HG03025 (cell line): ENCODE measurements around the gene FGGY.
"Not testable (repeated sequence)": the region's sequence is repeated elsewhere in the genome, so short reads cannot be mapped to it uniquely, and the experiment has no call there.

ENCODE experiments used
- ATAC-seq: cut with Tn5 transposase; IDR thresholded peaks from one replicate; pipeline ENCODE4 v1.9.1; 2021; ENCODE audit warnings: mild to moderate bottlenecking, moderate library complexity; ENCODE audit not compliant: unreplicated experiment, low FRiP score

Gene FGGY

DNA sequence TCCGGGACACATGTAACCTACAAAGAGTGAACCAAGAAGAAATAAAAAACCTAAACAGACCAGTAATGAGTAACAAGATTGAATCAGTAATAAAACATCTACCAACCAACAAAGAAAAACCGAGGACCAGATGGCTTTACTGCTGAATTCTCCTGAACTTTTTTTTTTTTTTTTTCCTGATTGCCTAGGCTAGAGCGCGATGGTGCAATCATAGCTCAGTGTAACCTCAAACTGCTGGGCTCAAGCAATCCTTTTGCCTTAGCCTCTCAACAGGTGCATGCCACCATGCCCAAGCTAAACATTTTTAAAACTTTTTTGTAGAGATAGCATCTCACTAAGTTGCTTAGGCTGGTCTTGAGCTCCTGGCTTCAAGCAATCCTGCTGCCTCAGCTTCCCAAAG lies 11.2 kb upstream of the FGGY start:
- no peak for ATAC-seq

DNA sequence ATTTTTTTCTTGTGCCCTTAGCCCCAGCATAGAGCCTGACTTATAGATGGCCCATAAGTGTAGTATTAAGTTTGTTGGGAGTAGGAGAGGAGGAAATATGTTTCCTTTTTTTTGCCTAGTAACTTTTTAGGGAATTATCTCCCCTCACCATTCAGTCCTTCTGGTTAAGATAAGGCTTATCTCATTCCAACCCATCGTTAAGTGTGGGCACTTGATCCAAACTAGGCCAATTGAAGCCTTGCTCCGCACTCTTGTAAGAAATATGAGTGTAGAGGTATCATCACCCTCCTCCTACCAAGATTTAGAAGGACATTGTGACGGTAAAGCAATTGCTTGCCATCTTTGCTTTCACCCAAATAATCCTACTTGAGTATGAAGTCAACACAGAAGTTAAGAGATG lies 8.8 kb upstream of the FGGY start:
- ATAC-seq = no peak

- no peak for ATAC-seq
Measured at GRCh38 chr1:59289570-59289969, 7.3 kb upstream of the FGGY start.

- no peak for ATAC-seq
Measured at GRCh38 chr1:59290193-59290949, 6.5 kb upstream of the FGGY start.

DNA sequence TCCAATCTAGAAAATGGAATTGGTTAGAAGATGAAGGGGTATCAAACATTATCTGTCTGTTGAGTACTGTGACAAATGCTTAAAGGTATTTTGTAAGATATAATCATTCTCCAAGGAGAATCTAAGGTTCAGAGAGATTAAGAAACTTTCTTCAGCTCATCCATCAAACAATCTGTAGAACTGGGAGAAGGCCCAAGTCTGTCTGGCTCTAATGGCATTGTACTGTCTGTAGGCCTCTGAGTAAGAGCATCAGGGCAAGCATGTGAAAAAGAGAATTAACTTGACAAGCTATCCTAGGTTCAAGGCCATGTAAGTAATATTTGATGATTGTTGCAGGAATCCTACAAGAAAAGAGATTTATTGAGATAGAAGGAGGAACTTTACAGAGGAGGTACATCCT lies 5.3 kb upstream of the FGGY start:
- ATAC-seq = no peak

DNA sequence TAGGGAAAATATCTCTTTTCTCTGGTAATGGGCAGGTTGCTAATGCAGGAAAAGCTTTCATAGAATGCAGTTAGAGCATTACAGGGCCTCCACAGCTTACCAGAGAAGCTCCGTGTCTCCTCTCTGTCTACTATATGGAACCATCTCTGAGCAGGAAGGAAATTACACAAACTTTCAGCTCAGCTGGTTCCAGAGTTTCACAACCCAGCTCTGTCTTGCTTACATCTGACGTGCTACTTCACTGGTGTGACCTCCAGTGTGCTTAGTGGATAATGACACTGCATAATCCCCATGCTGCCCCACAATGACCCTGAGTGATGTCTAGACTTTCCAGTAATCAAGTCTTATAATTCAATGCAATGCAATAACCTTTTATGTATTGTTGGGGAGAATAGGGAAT lies 4.3 kb upstream of the FGGY start:
- no peak for ATAC-seq

- no peak for ATAC-seq
Measured at GRCh38 chr1:59293206-59293605, 3.7 kb upstream of the FGGY start.

GRCh38 chr1:59293849-59294248 lies 3.0 kb upstream of the FGGY start:
- ATAC-seq = no peak

GRCh38 chr1:59294423-59294822 lies 2.5 kb upstream of the FGGY start:
- no peak for ATAC-seq

DNA sequence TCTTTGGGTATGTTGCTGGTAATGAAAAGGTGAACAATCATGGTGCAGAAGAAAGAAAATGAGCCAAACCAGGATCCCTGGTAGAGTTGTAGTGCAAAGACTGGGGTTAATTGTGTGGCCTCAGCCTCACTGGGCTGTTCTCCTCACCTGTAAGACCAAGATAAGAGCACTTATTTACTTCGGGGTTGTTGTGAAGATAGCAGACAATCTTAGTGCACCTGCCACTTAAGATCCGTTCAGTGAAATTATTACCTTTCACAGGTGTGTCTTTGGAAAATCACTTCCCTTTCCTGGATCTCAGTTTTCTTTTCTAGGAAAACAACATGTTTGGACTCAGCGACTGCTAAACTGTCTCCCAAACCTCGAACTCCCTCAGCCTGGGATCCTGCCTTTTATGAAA lies 1.3 kb upstream of the FGGY start:
- ATAC-seq = no peak

- no peak for ATAC-seq
Measured at GRCh38 chr1:59298026-59298583, 1.2 kb downstream of the FGGY start.

- ATAC-seq = no peak
Measured at GRCh38 chr1:59298710-59299346, 1.9 kb downstream of the FGGY start.

DNA sequence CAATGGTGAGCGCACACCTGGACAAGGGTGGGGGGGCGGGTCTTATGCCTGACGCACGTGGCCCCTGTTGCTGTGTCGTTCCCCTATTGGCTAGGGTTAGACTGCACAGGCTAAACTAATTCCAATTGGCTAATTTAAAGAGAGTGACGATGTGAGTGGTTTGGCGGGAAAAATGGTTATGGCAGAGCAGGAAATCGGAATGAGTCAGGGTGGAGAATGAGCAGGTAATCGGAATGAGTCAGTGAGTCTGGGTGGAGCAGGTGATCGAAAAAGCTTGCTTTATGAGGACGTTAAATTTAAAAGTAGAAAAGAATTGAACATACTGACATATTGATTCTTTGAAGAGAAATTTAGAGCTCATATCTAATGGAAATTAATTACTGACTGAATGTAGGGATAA lies 2.8 kb downstream of the FGGY start:
- ATAC-seq = not testable (repeated sequence)

GRCh38 chr1:59302297-59302696 lies 5.4 kb downstream of the FGGY start:
- no peak for ATAC-seq

GRCh38 chr1:59302871-59303270 lies 6.0 kb downstream of the FGGY start:
- no peak for ATAC-seq

- no peak for ATAC-seq
Measured at GRCh38 chr1:59305188-59305587, 8.3 kb downstream of the FGGY start.

DNA sequence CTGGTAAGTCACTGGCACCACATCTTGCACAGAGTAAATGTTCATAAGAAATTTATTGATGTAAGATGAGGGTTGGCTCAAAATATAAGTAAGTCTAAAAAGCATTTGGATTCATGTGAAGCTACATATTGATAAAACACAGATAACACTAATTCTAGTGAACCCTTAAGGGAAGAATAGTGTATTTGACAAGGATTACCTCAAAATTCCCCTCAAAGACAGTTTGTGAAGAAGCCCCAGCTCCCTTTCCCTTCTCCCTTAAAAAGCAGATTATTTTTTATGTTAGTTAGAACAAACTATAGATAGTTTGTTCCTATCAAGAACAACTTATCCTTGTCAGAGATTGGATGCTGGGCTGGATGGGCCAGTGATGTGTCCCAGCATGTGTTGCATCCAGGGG lies 10.7 kb downstream of the FGGY start:
- no peak for ATAC-seq

- ATAC-seq = no peak
Measured at GRCh38 chr1:59308839-59309238, 11.9 kb downstream of the FGGY start.

- no peak for ATAC-seq
Measured at GRCh38 chr1:59309392-59309791, 12.5 kb downstream of the FGGY start.

- no peak for ATAC-seq
Measured at GRCh38 chr1:59309795-59310548, 13.1 kb downstream of the FGGY start.

DNA sequence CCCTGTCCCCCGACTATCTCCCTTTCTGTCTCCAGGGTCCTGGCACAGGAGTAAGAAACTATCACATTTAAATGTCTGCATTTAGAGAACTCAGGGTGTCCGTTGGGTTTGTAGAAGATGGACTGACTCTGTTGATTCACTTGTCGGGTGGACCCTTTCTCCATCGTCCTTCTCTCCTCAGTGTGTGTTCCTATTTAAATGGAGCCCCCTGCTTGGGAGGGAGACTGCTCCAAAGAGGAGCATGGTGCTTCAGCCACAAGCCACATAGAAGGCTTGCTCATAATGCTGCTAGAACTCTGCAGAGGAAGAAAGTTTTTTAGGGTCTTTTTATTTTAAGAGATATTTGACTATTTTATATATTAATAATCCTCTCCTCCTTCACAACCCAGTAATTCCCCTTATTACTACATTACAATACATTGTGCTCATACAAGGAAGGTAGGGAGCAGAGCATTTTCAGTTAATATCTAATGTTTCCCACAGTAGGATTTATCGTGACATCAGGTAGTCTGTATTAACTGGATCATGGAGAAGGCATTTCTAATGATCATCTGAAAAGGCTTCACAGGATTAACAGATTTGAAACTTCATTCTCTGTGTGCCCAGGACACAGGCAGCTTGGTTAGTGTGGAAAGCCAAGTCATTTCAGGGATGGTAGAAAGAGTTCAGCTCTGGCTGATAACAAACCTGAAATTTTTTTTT lies 13.8 kb downstream of the FGGY start:
- ATAC-seq = no peak
